Ovary (tissue), 9 donors: ENCODE measurements around the gene C16orf90. TPM values are rescaled to one million over a fixed set of nuclear protein-coding genes. Genes with fewer than 3 reads are reported as not detected.

ENCODE experiments used
- DNase-seq, 5 donors: peaks; one replicate each; pipeline ENCODE4 v3.0.0-alpha.2; 2019 to 2020
- H3K27ac ChIP-seq, 2 donors: fragments of 200-600 bp; one replicate each; pipeline versions ENCODE4 v1.5.1 to v1.8.0; 2019 to 2022
- H3K27me3 ChIP-seq: fragments of 200-600 bp; one replicate; pipeline ENCODE4 v1.8.0; 2022
- H3K36me3 ChIP-seq: fragments of 200-600 bp; sonication (generic); one replicate; pipeline ENCODE4 v1.5.1; 2019
- H3K4me1 ChIP-seq: one replicate; pipeline ENCODE4 v1.8.1; 2013; ENCODE audit warnings: mild to moderate bottlenecking, moderate library complexity; ENCODE audit not compliant: insufficient read depth
- H3K4me3 ChIP-seq: fragments of 200-600 bp; sonication (generic); one replicate; pipeline ENCODE4 v1.5.1; 2017
- H3K9me3 ChIP-seq, 2 donors: fragments of 200-600 bp in 1 of 2; sonication (generic) in 1 of 2; one replicate each; pipeline versions ENCODE4 v1.5.1 to v1.8.1; 2013 to 2019; ENCODE audit warnings: mild to moderate bottlenecking in 1 of 2, moderate library complexity in 1 of 2
- CTCF ChIP-seq, 3 donors: fragments of 450-650 bp in 2 of 3; fragments of 200-600 bp in 1 of 3; IDR thresholded peaks; one replicate each; pipeline versions ENCODE4 v1.5.1 to v1.8.0; 2016 to 2022; ENCODE audit warnings: antibody characterized with exemption in 3 of 3, mild to moderate bottlenecking in 1 of 3
- EP300 ChIP-seq: sonication (generic); formaldehyde crosslinking; IDR thresholded peaks from one replicate; pipeline ENCODE4 v1.6.1; 2017; ENCODE audit warnings: antibody characterized with exemption
- POLR2A ChIP-seq: fragments of 450-650 bp; IDR thresholded peaks from one replicate; pipeline ENCODE4 v1.6.1; 2017; ENCODE audit warnings: antibody characterized with exemption, mild to moderate bottlenecking, moderate library complexity
- WGBS, 3 donors: extraction: QIAGEN DNeasy Blood & Tissue Kit in 1 of 3; methylation state at CpG; one replicate each; pipeline versions ENCODE4 v1.1.5 to v1.1.7; 2013 to 2017; 5-methylcytosine and 5-hydroxymethylcytosine counted together
- intact Hi-C, 4 donors: fragments of 100-400 bp; cut with DNase I; formaldehyde crosslinking; loops; one replicate each; pipeline versions ENCODE4 v1.11.0 to v1.15.1; 2022 to 2023
- polyA plus RNA-seq, 2 donors: library from polyadenylated mRNA; stranded (reverse); fragments of 200-250 nt in 1 of 2; fragments of 350-450 nt in 1 of 2; fragmentation: Illumina TruSeq in 1 of 2; extraction: RNeasy Lipid Tissue Mini Kit (QIAGEN cat#74804) in 1 of 2; gene quantifications; one replicate each; pipeline ENCODE4 v1.2.3, GENCODE V29; 2013 to 2014
- total RNA-seq, 7 donors: library from RNA; depleted of rRNA in 2 of 7; stranded (reverse); fragments of >200 nt in 2 of 7; fragmentation: NEBNext Ultra II Directional in 3 of 7; extraction: Animal tissue kit (Norgen Biotek cat#: 25700) in 3 of 7; gene quantifications; one replicate each; pipeline versions ENCODE4 v1.1.0 to v1.2.4, GENCODE V29; 2016 to 2023
- donor health status: DM: no; HTN: no; CAD: no; lungs with moderate emphysema.
- donor health status: DM: no; HTN: no; CAD: no.
- donor health status: Bipolar disorder and iron deficiency.
- donor health status: DM: yes; HTN: yes; CAD: no.
- donor health status: DM: no; HTN: no; CAD: no.
- donor health status: DM: yes; HTN: yes; CAD: no.

Gene C16orf90
- total and polyA plus RNA-seq, 9 donors: not detected

- intact Hi-C loops: no loop called here
- no peak for DNase-seq
- Histone ChIP-seq H3K27ac (no peak overlapping the region), H3K36me3 (no peaks in the 10 kb centered on the region), H3K27me3 (no peaks in the 10 kb centered on the region), H3K9me3 (no peaks in the 10 kb centered on the region), H3K4me1 (peaks cover 4% of the 10 kb centered on the region), H3K4me3 (no peak overlapping the region)
- no peak for TF ChIP-seq POLR2A
- no peak for TF ChIP-seq EP300
- no peak for TF ChIP-seq CTCF (IDR thresholded peaks at IDR 0.05)
- 68 to 79% (median 70%) methylated on average over 4 of the region's 4 CpGs for WGBS, 3 donors
Measured at GRCh38 chr16:3467921-3468320, 27.4 kb downstream of the C16orf90 start.

DNA sequence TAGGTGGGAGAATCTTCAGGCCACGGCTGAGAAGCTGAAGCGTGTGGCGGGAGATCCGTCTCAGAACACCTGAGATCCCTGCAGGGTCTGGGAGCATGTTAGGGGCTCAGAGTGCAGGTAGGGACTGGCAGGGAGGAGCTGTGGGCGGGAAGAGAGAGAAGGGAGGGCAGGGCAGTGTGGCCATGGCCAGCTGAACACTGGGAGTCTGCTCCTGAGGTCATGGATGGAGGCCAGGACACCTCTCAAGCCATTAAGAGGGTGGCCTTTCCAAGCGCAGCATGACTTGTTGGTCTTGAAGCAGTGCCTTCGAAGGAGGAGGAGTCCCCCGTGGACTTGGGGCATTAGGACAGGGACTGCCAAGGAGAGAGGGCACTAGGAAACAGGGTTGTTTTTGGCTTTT lies 28.1 kb downstream of the C16orf90 start:
- intact Hi-C loops: no loop called here
- no peak overlapping the region for H3K27ac ChIP-seq
- H3K4me1 ChIP-seq: peaks cover 4% of the 10 kb centered on the region
- no peak overlapping the region for H3K4me3 ChIP-seq
- TF ChIP-seq EP300 (no peak), CTCF (IDR thresholded peaks at IDR 0.05) (no peak), POLR2A (no peak)
- 93 to 95% (median 94%) methylated on average over 8 of the region's 8 CpGs for WGBS, 3 donors
- H3K27me3 ChIP-seq: no peaks in the 10 kb centered on the region
- no peak for DNase-seq
- H3K36me3 ChIP-seq: no peaks in the 10 kb centered on the region
- H3K9me3 ChIP-seq: no peaks in the 10 kb centered on the region

- H3K36me3 ChIP-seq: no peaks in the 10 kb centered on the region
- peaks cover 7% of the 10 kb centered on the region for H3K4me1 ChIP-seq
- TF ChIP-seq CTCF (IDR thresholded peaks at IDR 0.05) (no peak), EP300 (no peak), POLR2A (no peak)
- no peak overlapping the region for H3K4me3 ChIP-seq
- no peak overlapping the region for H3K27ac ChIP-seq
- H3K9me3 ChIP-seq: no peaks in the 10 kb centered on the region
- H3K27me3 ChIP-seq: no peaks in the 10 kb centered on the region
- intact Hi-C loops: no loop called here
- no peak for DNase-seq
- WGBS, 3 donors: 83 to 85% (median 85%) methylated on average over 21 of the region's 21 CpGs
Measured at GRCh38 chr16:3465911-3466584, 29.2 kb downstream of the C16orf90 start.

- peaks cover 7% of the 10 kb centered on the region for H3K4me1 ChIP-seq
Measured at GRCh38 chr16:3465301-3465700, 30.0 kb downstream of the C16orf90 start.

More at GRCh38 chr16:3465301-3465700, 30.0 kb downstream of the C16orf90 start:
- no peak overlapping the region for H3K27ac ChIP-seq
- 91 to 97% (median 93%) methylated on average over 12 of the region's 12 CpGs for WGBS, 3 donors
- no peaks in the 10 kb centered on the region for H3K36me3 ChIP-seq
- H3K27me3 ChIP-seq: no peaks in the 10 kb centered on the region
- DNase-seq: no peak
- no peak overlapping the region for H3K4me3 ChIP-seq
- no peak for TF ChIP-seq EP300
- no peak for TF ChIP-seq POLR2A
- no peak for TF ChIP-seq CTCF (IDR thresholded peaks at IDR 0.05)
- intact Hi-C loops: no loop called here
- no peaks in the 10 kb centered on the region for H3K9me3 ChIP-seq
